HG02852 (cell line): ENCODE measurements around the gene DUS3L.
"Not testable (repeated sequence)": the region's sequence is repeated elsewhere in the genome, so short reads cannot be mapped to it uniquely, and the experiment has no call there.

Experiments
- ATAC-seq: cut with Tn5 transposase; IDR thresholded peaks from one replicate; pipeline ENCODE4 v1.9.1; 2021; ENCODE audit warnings: mild to moderate bottlenecking, moderate library complexity; ENCODE audit not compliant: unreplicated experiment

DUS3L gene

DNA sequence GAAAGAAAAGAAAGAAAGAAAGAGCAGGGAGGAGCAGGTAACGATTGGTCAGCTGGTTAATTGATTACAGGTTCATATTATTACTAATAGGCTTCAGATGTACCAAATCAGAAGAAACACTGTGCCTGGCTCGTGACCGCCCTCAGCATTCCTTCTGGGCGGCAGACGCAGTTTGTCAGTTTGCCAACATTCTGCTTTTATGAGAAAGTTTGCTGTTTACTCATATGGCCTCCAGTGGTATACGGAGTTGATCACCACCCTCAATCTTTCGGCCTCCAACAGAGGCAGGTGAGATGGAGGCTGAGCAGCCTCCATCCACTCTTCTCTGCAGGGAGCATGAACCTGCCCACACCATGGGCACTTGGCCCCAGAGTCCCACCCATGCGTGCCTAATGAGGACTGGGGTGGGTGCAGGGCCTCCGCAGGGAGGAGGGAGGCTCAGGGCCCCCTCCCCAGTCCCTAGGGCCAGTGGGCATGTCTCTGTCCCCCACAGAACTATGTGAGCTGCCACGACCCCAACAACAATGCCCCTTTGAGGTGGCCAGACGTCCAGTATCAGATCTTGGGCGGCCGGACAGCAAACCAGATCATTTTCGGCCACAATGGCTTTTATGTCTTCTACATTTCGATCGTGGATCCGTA, 15.2 kb downstream of the DUS3L start:
- no peak for ATAC-seq

DNA sequence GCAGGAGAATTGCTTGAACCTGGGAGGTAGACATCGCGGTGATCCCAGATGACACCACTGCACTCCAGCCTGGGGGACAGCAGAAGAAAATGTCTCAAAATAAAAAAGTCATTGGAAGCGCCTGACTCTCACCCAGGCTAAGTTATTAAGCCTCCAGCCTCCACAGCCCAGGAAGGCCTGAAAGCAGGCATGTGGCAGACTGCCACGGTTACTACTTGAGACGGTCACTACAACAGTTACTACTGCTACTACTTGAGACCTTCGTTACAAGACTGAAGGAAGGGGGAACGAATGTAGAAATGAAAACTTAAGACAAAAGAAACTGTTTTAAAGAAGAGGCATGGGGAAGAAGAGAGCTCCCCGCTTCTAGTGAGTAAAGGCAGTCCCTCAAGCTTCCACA, 16.0 kb downstream of the DUS3L start:
- ATAC-seq, result no peak

DNA sequence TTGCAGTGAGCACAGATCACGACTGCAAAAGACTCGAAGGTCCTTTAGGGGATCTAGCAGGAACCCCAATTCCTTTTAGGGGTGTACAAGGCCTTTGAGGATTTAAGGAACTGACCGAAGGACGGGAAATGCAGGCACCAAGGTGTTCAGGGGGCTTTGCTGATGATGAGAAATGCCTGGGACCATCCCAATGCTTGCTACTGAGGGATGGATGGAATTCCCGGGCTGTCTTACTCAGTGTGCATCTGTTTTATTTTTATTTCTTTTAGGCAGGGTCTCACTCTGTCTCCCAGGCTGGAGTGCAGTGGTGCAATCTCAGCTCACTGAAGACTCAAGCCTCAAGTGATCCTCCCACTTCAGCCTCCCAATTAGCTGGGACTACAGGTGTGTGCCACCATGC, 17.7 kb downstream of the DUS3L start:
- no peak for ATAC-seq

DNA sequence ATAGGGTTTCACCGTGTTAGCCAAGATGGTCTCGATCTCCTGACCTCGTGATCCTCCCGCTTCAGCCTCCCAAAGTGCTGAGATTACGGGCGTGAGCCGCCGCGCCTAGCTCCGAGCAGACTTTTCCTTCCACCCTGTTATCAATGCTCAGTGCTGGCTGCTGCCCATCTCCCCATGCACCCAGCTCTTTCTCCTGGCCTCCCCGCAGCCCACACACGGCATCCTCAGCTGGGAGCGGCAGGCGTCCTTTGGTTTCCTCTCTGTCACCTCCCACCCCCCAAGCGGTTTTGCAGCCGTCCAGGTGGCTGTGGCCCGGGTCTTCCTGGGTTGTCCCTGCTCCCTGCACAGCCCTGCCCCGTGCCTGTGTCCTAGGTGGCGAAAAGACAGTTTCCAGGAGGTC, 18.5 kb downstream of the DUS3L start:
- ATAC-seq, result no peak

DNA sequence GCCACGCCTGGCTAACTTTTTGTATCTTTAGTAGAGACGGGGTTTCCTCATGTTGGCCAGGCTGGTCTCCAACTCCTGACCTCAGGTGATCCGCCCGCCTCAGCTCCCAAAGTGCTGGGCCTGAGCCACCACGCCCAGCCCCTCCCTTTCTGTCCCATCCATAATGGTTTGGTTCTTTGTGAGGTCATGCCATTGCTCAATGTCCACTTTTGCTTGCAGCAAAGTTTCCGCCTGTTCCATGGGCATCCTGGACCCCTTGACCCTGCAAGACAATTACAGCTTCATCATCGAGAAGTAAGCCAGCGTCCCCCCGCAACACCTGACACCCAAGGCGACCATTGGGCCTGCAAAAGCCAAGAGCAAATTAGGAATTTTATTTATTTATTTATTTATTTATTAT, 23.0 kb downstream of the DUS3L start:
- ATAC-seq, result no peak

DNA sequence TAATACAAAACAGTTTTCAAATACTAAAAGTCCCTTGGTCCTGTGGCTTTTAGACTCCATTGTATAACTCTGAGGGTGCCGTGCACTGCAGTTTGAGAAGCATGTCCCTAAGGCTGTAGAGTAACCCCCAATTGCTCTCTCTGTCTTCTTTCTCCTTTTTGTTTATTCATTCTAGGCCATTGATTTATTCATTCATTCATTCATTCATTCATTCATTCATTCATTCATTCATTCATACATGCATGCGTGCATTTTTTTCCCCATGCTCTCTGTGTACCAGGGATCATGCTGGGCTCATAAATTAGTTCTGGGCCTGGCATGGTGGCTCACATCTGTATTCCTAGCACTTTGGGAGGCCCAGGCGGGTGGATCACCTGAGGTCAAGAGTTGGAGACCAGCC, 25.7 kb downstream of the DUS3L start:
- no peak for ATAC-seq

DNA sequence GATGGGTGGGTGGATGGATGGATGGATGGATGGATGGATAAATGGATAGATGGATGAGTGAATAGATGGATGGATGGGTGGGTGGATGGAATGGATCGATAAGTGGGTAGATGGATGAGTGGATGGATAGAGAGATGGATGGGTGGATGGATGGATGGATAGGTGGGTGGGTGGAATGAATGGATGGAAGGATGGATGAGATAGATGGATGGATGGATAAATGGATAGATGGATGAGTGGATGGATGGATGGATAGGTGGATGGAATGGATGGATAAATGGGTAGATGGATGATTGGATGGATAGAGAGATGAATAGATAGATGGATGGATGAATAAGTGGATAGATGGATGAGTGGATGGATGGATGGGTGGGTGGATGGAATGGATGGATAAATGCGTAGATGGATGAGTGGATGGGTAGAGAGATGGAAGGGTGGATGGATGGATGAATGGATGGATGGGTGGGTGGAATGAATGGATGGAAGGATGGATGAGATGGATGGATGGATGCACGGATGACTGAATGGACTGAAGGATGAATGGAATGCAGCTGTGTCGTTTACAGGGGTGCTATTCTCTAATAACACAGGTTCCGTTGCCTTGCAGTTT, 28.2 kb downstream of the DUS3L start:
- ATAC-seq, result no peak

DNA sequence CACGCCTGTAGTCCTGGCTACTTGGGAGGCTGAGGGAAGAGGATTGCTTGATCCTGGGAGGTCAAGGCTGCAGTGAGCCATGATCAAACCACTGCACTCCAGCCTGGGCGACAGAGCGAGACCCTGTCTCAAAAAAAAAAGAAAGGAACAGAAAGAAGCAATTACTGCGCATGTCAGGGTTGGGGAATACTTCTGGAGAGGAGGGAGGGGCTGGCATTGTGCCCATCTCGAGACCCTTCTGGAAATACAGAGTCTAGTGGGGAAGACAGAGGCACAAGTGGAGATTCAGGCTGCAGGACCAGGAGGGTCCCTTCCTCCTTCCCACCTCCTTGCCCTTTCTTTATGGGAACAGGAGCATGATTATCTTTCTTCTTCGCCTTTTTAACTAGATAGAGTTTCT, 37.2 kb downstream of the DUS3L start:
- ATAC-seq, result no peak

DNA sequence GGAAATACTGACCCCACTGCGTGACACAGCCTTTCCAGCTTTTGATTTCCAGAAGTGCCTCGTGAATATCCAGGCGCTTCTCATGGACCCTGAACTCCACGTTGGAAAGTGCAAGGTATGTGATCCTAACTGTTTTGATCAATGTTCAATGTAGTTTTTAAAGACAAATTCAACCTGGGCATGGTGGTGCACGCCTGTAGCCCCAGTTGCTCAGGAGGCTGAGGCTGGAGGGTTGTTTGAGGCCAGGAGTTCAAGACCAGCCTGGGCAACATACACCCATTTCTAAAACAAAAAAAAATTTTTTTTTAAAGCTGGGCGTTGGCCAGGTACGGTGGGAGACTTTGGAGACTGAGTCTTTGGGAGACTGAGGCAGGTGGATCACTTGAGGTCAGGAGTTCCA, 39.3 kb downstream of the DUS3L start:
- no peak for ATAC-seq

DNA sequence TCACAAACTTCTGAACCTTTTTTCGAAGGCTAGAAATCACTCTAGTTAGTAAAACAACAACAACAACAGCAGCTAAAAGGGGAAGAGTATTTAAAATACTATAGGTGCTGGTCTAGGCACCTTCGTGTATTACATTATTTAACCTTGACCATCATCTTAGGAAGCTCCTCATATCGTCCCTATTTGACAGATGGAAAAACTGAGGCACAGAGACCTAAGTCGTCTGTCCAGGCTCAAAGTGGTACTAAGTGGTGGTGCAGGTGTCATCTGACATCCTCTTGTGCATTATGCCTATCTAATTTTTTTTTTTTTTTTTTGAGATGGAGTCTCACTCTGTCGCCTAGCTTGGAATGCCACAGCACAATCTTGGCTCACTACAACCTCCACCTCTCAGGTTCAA, 41.5 kb downstream of the DUS3L start:
- no peak for ATAC-seq

DNA sequence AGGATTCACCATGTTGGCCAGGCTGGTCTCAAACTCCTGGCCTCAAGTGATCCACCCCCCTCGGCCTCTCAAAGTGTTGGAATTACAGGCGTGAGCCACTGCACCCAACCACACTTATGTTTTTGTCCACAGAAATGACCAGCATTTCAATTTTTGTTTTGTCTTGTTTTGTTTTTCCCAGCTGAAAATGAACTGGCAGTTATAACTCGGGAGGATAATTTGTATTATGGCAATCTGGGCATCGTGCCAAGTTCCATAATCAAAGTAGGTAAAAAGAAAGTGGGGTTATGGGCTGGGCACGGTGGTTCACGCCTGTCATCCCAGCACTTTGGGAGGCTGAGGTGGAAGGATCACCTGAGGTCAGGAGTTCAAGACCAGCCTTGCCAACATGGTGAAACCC, 42.0 kb downstream of the DUS3L start:
- ATAC-seq, result not testable (repeated sequence)

DNA sequence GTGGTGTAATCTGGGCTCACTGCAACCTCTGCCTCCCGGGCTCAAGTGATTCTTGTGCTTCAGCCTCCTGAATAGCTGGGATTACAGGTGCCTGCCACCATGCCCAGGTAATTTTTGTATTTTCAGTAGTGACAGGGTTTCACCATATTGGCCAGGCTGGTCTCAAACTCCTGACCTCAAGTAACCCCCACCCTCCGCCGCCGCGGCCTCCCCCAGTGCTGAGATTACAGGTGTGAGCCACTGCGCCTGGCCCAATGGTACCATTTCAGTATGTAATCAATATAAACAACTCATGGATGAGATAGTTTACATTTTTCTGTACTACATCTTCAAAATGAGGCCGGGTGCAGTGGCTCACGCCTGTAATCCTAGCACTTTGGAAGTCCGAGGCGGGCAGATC, 46.0 kb downstream of the DUS3L start:
- ATAC-seq, result not testable (repeated sequence)

DNA sequence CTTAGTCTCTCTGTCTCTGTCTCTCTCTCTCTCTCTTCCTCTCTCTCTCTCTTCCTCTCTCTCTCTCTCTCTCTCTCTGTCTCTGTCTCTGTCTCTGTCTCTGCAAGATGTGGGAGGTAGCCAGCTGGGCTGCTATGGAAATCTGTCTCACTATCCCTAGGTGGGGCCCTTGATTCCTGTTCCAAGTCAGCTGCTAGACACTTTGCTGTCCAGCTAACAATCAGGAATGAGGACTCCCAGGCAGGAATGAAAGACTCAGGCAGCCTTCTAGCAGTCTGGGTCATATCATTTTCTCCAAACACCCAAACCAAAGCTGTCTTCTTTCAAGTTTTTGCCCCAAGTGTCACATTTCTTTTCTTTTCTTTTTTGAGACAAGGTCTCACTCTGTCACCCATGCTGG, 47.3 kb downstream of the DUS3L start:
- ATAC-seq, result no peak

DNA sequence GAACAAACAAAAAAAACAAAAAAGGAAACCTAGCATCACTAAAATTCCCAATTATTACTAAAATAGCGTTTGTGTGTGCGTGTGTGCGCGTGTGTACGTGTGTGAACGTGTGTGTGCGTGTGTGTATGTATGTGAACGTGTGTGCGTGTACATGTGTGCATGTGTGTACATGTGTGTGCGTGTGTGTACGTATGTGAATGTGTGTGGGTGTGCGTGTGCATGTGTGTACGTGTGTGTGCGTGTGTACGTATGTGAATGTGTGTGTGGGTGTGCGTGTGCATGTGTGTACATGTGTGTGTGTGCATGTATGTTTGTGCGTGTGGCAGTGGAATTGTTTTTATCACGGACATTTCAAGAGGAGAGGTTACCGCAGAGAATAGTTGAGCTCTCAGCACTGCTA, 48.9 kb downstream of the DUS3L start:
- ATAC-seq, result no peak

DNA sequence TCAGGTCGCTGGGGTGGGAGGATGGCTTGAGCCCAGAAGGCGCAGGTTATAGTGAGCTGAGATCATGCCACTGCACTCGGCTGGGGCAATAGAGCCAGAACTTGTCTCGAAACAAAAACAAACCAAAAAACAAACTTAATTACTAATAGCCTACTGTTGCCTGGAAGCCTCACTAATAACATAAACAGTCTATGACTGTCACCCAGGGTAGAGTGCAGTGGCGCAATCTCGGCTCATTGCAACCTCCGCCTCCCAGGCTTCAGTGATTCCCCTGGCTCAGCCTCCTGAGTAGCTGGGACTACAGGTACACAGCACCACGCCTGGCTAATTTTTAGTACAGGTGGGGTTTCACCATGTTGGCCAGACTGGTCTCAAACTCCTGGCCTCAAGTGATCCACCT, 52.5 kb downstream of the DUS3L start:
- ATAC-seq, result no peak
